Transverse colon (tissue), 4 donors: ENCODE data around the gene DNER. TPM values are rescaled to one million over a fixed set of nuclear protein-coding genes. Genes with fewer than 3 reads are reported as not detected.

ENCODE experiments used
- DNase-seq: peaks from one replicate; pipeline ENCODE4 v3.0.0-alpha.2; 2019
- H3K27ac ChIP-seq, 4 donors: fragments of 200-600 bp; sonication (generic); 2 replicates each; pipeline ENCODE4 v1.5.1; 2016 to 2018; ENCODE audit warnings: inconsistent platforms in 4 of 4
- H3K27me3 ChIP-seq: fragments of 200-600 bp; sonication (generic); 2 replicates; pipeline ENCODE4 v1.5.1; 2017; ENCODE audit warnings: inconsistent platforms
- H3K36me3 ChIP-seq, 4 donors: fragments of 200-600 bp; sonication (generic); 2 replicates each; pipeline ENCODE4 v1.5.1; 2017 to 2019; ENCODE audit warnings: inconsistent platforms in 4 of 4
- H3K4me1 ChIP-seq, 4 donors: fragments of 200-600 bp; sonication (generic); 2 replicates each; pipeline ENCODE4 v1.5.1; 2017 to 2020; ENCODE audit warnings: inconsistent platforms in 4 of 4
- H3K4me3 ChIP-seq, 4 donors: fragments of 200-600 bp; sonication (generic); 1 replicate in 1 of 4; 2 replicates in 3 of 4; pipeline versions ENCODE4 v1.5.1 to v1.6.1; 2017 to 2019; ENCODE audit warnings: inconsistent platforms in 4 of 4
- H3K9me3 ChIP-seq, 2 donors: fragments of 200-600 bp; sonication (generic); 2 replicates each; pipeline ENCODE4 v1.5.1; 2017 to 2019; ENCODE audit warnings: inconsistent platforms in 2 of 2
- CTCF ChIP-seq, 5 experiments: fragments of 200-600 bp in 3 of 5; fragments of 450-650 bp in 2 of 5; sonication (generic) in 3 of 5; IDR thresholded peaks; 1 replicate in 2 of 5; 2 replicates in 3 of 5; pipeline ENCODE4 v1.5.1; 2016 to 2017; ENCODE audit warnings: antibody characterized with exemption in 5 of 5, inconsistent platforms in 3 of 5, mild to moderate bottlenecking in 2 of 5, moderate library complexity in 1 of 5
- EP300 ChIP-seq: sonication (generic); formaldehyde crosslinking; IDR thresholded peaks from one replicate; pipeline ENCODE4 v1.6.1; 2017; ENCODE audit warnings: antibody characterized with exemption, low read depth
- POLR2A ChIP-seq: fragments of 450-650 bp; IDR thresholded peaks from one replicate; pipeline ENCODE4 v1.6.1; 2016; ENCODE audit warnings: antibody characterized with exemption, mild to moderate bottlenecking, moderate library complexity
- POLR2AphosphoS5 ChIP-seq, 3 donors: sonication (generic); formaldehyde crosslinking; IDR thresholded peaks; one replicate each; pipeline ENCODE4 v1.6.1; 2016; ENCODE audit warnings: antibody characterized with exemption in 3 of 3
- WGBS, 2 donors: methylation state at CpG; one replicate each; pipeline ENCODE4 v1.1.5; 2018; ENCODE audit warnings: low coverage in 1 of 2; 5-methylcytosine and 5-hydroxymethylcytosine counted together
- in situ Hi-C, 4 donors: fragments of 200-750 bp; cut with MboI; loops; one replicate each; pipeline versions ENCODE4 v1.15.0 to v1.15.1; 2017; ENCODE audit warnings: low sequenced_read_pairs in 3 of 4, low pct_ligation_motif_present in 1 of 4, low pct_unique_long_range_greater_than_20kb in 1 of 4
- intact Hi-C: fragments of 100-400 bp; cut with DNase I; formaldehyde crosslinking; loops from one replicate; pipeline ENCODE4 v1.15.1; 2023; ENCODE audit warnings: low total_unique reads
- total RNA-seq, 4 donors: library from RNA; depleted of rRNA; stranded (reverse); fragments of >200 nt; gene quantifications; one replicate each; pipeline ENCODE4 v1.1.0, GENCODE V29; 2016

DNER gene
- total RNA-seq, 4 donors from 2014 or later: 1.9 to 4.9 (median 2.5) TPM

GRCh38 chr2:229447227-229447626 lies 267.1 kb downstream of the DNER start:
- in situ Hi-C loops (loop anchor here in 1 of 4 donors (25.0 kb wide), 1 partner anchor 140 kb away; no protein-coding TSS in a partner anchor), intact Hi-C loops (no loop called here)
- no peaks in the 10 kb centered on the region for H3K36me3 ChIP-seq

GRCh38 chr2:229446350-229446749 lies 268.0 kb downstream of the DNER start:
- no peak for TF ChIP-seq POLR2A
- H3K36me3 ChIP-seq: no peaks in the 10 kb centered on the region
- no peaks in the 10 kb centered on the region for H3K9me3 ChIP-seq
- peak overlapping the region; percentile 64 to 83 (median 68) for H3K27ac ChIP-seq
- DNase-seq: no peak
- WGBS, 2 donors: 70 to 79% methylated on average over 6 of the region's 6 CpGs
- H3K4me1 ChIP-seq: peaks cover 0 to 6% (median 3%) of the 10 kb centered on the region in 4 donors
- in situ Hi-C loops: loop anchor here in 1 of 4 donors (25.0 kb wide), 1 partner anchor 141 kb away; no protein-coding TSS in a partner anchor
- no peak overlapping the region for H3K4me3 ChIP-seq
- intact Hi-C loops: no loop called here
- H3K27me3 ChIP-seq: no peaks in the 10 kb centered on the region

More at GRCh38 chr2:229447227-229447626, 267.1 kb downstream of the DNER start:
- Histone ChIP-seq H3K27me3 (no peaks in the 10 kb centered on the region), H3K27ac (peak overlapping the region in 1 of 4 donors; percentile 83), H3K9me3 (no peaks in the 10 kb centered on the region), H3K4me1 (peaks cover 0 to 6% (median 3%) of the 10 kb centered on the region in 4 donors), H3K4me3 (no peak overlapping the region)
- TF ChIP-seq EP300 (no peak), POLR2AphosphoS5 (IDR thresholded peaks at IDR 0.05) (no peak), POLR2A (no peak), CTCF (IDR thresholded peaks at IDR 0.05) (no peak)
- no peak for DNase-seq
- WGBS, 2 donors: 79 to 92% methylated on average over 7 to 12 of the region's 12 CpGs

DNA sequence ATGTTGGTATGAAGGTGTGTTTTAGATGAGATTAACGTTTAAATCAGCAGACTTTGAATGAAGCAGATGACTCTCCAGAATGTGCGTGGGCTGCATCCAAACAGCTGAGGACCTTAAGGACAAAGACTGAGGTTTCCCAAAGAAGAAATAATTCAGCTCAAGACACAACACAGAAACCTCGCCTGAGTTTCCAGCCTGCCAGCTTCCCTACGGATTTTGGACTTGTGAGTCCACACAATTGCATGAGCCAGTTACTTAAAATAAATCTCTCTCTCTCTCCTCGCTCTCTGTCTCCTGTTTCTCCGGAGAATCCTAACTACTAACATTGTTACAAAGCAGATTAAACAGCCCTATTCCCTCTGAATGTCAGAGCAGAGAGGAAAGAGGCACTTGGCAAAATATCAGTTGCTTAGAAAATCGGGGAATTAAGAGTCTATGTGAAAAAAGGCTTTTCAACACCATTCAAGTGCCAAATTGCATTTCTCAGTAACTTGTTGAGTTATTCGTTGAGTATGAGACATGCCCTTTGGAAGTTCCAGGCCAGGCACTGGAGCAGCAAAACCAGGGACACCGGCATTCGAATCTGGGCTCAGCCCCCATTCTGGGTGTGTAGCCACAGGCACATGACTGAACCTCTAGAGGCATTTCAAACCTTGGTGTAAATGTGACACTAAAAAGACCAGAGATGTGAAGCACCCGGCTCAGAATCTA lies 268.7 kb downstream of the DNER start:
- intact Hi-C loops (no loop called here), in situ Hi-C loops (loop anchor here in 1 of 4 donors (25.0 kb wide), 1 partner anchor 142 kb away; no protein-coding TSS in a partner anchor)
- TF ChIP-seq POLR2AphosphoS5 (IDR thresholded peaks at IDR 0.05) (no peak), POLR2A (no peak), EP300 (no peak), CTCF (IDR thresholded peaks at IDR 0.05) (no peak)
- Histone ChIP-seq H3K27me3 (no peaks in the 10 kb centered on the region), H3K4me1 (peaks cover 0 to 6% (median 3%) of the 10 kb centered on the region in 4 donors), H3K4me3 (no peak overlapping the region), H3K27ac (peak overlapping the region; percentile 64 to 83 (median 68)), H3K36me3 (no peaks in the 10 kb centered on the region), H3K9me3 (no peaks in the 10 kb centered on the region)
- WGBS, 2 donors: 60 to 71% methylated on average over 11 of the region's 11 CpGs
- DNase-seq: no peak

DNA sequence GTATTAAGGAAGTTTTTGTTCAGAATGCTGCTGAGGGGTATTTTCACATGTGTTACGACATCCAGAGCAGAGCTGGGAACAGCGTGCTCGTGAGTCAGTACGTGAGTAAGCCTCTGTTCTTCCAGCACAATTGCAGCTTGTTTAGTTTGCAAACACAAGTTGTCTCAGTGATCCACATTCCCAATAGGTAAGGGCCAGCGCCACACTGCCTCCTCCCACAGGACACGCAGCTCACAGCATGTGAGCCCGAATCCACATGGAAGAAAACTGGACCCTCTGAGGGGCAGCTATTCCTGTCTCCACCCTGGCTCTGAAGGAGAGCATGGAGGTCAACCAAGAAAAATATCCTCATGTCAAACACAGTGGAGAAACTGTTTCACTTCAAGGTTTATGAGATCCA lies 269.3 kb downstream of the DNER start:
- 47 to 56% methylated on average over 3 to 7 of the region's 7 CpGs for WGBS, 2 donors
- H3K27ac ChIP-seq: peak overlapping the region; percentile 64 to 83 (median 68)

More for the DNA sequence above, 269.3 kb downstream of the DNER start:
- in situ Hi-C loops: loop anchor here in 1 of 4 donors (25.0 kb wide), 1 partner anchor 142 kb away; no protein-coding TSS in a partner anchor
- H3K4me3 ChIP-seq: no peak overlapping the region
- peak; percentile 24 for DNase-seq
- no peaks in the 10 kb centered on the region for H3K9me3 ChIP-seq
- TF ChIP-seq CTCF (IDR thresholded peaks at IDR 0.05) (no peak), POLR2AphosphoS5 (IDR thresholded peaks at IDR 0.05) (peak; percentile 42 to 57 (median 48)), POLR2A (no peak)
- no peaks in the 10 kb centered on the region for H3K36me3 ChIP-seq
- H3K4me1 ChIP-seq: peaks cover 0 to 6% (median 3%) of the 10 kb centered on the region in 4 donors
- H3K27me3 ChIP-seq: no peaks in the 10 kb centered on the region
- intact Hi-C loops: no loop called here
